ENCODE data around the gene FKBP11. TPM values are rescaled to one million over a fixed set of nuclear protein-coding genes. Genes with fewer than 3 reads are reported as not detected.

The FKBP11 gene
- total and polyA plus RNA-seq, 7 experiments from 2014 or later, result 40.3 to 83.7 (median 55.3) TPM

- H3K36me3 ChIP-seq (ENCODE audit: control insufficient read depth in 2 of 3, insufficient read depth in 3 of 3, low read length in 3 of 3), result peaks cover 0 to 53% (median 5%) of the 10 kb centered on the region in 3 experiments
- ChIA-PET POLR2A (interaction anchor here (1.0 to 2.2 kb wide), 2 partner anchors 34 to 84 kb away, joined by 7 read pairs; partner anchors contain the start of gene DDX23), CTCF (interaction anchor here (0.6 to 9.6 kb wide), 5 partner anchors 9 to 84 kb away, joined by 3 to 128 read pairs (median 4); partner anchors contain the start of genes ARF3, DDX23 and WNT1)
- H3K9me3 ChIP-seq (ENCODE audit: control insufficient read depth in 2 of 3, low read length in 3 of 3), result no peaks in the 10 kb centered on the region
- Mint-ChIP-seq H3K36me3 (peaks cover 0 to 20% (median 4%) of the 10 kb centered on the region in 5 donors), H3K9me3 (no peaks in the 10 kb centered on the region), H3K4me1 (peaks cover 12 to 31% (median 16%) of the 10 kb centered on the region in 7 donors), H3K4me3 (no peak overlapping the region), H3K27ac (peak overlapping the region in 4 of 9 donors; percentile 1 to 75 (median 50)), H3K27me3 (no peaks in the 10 kb centered on the region)
- no peaks in the 10 kb centered on the region for H3K27me3 ChIP-seq (ENCODE audit: control insufficient read depth in 2 of 2, insufficient read depth in 2 of 2, low read length in 2 of 2)
- no peak overlapping the region for H3K4me3 ChIP-seq (ENCODE audit: low read length)
- ATAC-seq, result no peak
- no peak for DNase-seq
- no peak overlapping the region for H3K27ac ChIP-seq (ENCODE audit: low read depth, low read length)
- peaks cover 6 to 33% of the 10 kb centered on the region in 2 donors for H3K4me1 ChIP-seq (ENCODE audit: control insufficient read depth in 2 of 2, insufficient read depth in 2 of 2, low read length in 2 of 2)
- intact Hi-C loops (cut with micrococcal nuclease), result loop anchor here in 1 of 2 donors (2.0 kb wide), 3 partner anchors 20 to 184 kb away; partner anchors contain the start of gene ARF3
Observed at GRCh38 chr12:48937170-48937569, 11.9 kb upstream of the FKBP11 start.

- ChIA-PET POLR2A (interaction anchor here (1.1 to 3.0 kb wide), 5 partner anchors 11 to 84 kb away, joined by 7 to 15 read pairs (median 9); partner anchors contain the start of genes DDX23 and FKBP11), CTCF (interaction anchor here (0.6 to 9.6 kb wide), 13 partner anchors 10 to 88 kb away, joined by 3 to 128 read pairs (median 3); partner anchors contain the start of genes DDX23, FKBP11, RND1 and WNT10B)
- Histone ChIP-seq H3K4me3 (ENCODE audit: low read length) (no peak overlapping the region), H3K27me3 (ENCODE audit: control insufficient read depth in 2 of 2, insufficient read depth in 2 of 2, low read length in 2 of 2) (no peaks in the 10 kb centered on the region), H3K36me3 (ENCODE audit: control insufficient read depth in 2 of 3, insufficient read depth in 3 of 3, low read length in 3 of 3) (peaks cover 0 to 52% (median 5%) of the 10 kb centered on the region in 3 experiments), H3K27ac (ENCODE audit: low read depth, low read length) (no peak overlapping the region), H3K9me3 (ENCODE audit: control insufficient read depth in 2 of 3, low read length in 3 of 3) (no peaks in the 10 kb centered on the region), H3K4me1 (ENCODE audit: control insufficient read depth in 2 of 2, insufficient read depth in 2 of 2, low read length in 2 of 2) (peaks cover 6 to 34% of the 10 kb centered on the region in 2 donors)
- H3K27me3 Mint-ChIP-seq, result no peaks in the 10 kb centered on the region
- peak; percentile 65 to 87 (median 77) for DNase-seq
- H3K36me3 Mint-ChIP-seq, result peaks cover 0 to 20% (median 4%) of the 10 kb centered on the region in 5 donors
- H3K27ac Mint-ChIP-seq, result peak overlapping the region; percentile 1 to 85 (median 68)
- H3K4me1 Mint-ChIP-seq, result peaks cover 12 to 31% (median 16%) of the 10 kb centered on the region in 7 donors
- peak; percentile 80 for ATAC-seq
- no peaks in the 10 kb centered on the region for H3K9me3 Mint-ChIP-seq
- no peak overlapping the region for H3K4me3 Mint-ChIP-seq
- intact Hi-C loops (cut with micrococcal nuclease), result loop anchor here (1.0 to 2.0 kb wide), 7 partner anchors 12 to 184 kb away; partner anchors contain the start of gene ARF3 (in 1 of the 2)
Observed at GRCh38 chr12:48936379-48936979, 11.2 kb upstream of the FKBP11 start.

GRCh38 chr12:48934312-48934706 is 9.0 kb upstream of the FKBP11 start:
- peaks cover 6 to 38% of the 10 kb centered on the region in 2 donors for H3K4me1 ChIP-seq (ENCODE audit: control insufficient read depth in 2 of 2, insufficient read depth in 2 of 2, low read length in 2 of 2)
- ChIA-PET POLR2A (interaction anchor here (1.3 to 3.0 kb wide), 4 partner anchors 11 to 82 kb away, joined by 4 to 18 read pairs (median 12); partner anchors contain the start of genes DDX23 and FKBP11), CTCF (interaction anchor here (0.7 to 9.6 kb wide), 10 partner anchors 9 to 81 kb away, joined by 3 to 128 read pairs (median 6); partner anchors contain the start of genes DDX23 and FKBP11)
- no peak overlapping the region for H3K4me3 ChIP-seq (ENCODE audit: low read length)
- peaks cover 0 to 38% (median 5%) of the 10 kb centered on the region in 3 experiments for H3K36me3 ChIP-seq (ENCODE audit: control insufficient read depth in 2 of 3, insufficient read depth in 3 of 3, low read length in 3 of 3)
- Mint-ChIP-seq H3K4me3 (peak overlapping the region in 4 of 10 donors; percentile 16 to 71 (median 34)), H3K9me3 (no peaks in the 10 kb centered on the region), H3K36me3 (peaks cover 5 to 25% (median 16%) of the 10 kb centered on the region in 5 donors), H3K27me3 (no peaks in the 10 kb centered on the region), H3K27ac (peak overlapping the region in 8 of 9 donors; percentile 20 to 92 (median 56)), H3K4me1 (peaks cover 7 to 31% (median 16%) of the 10 kb centered on the region in 7 donors)
- H3K27me3 ChIP-seq (ENCODE audit: control insufficient read depth in 2 of 2, insufficient read depth in 2 of 2, low read length in 2 of 2), result no peaks in the 10 kb centered on the region
- H3K9me3 ChIP-seq (ENCODE audit: control insufficient read depth in 2 of 3, low read length in 3 of 3), result no peaks in the 10 kb centered on the region
- no peak overlapping the region for H3K27ac ChIP-seq (ENCODE audit: low read depth, low read length)
- DNase-seq (no peak), ATAC-seq (no peak)
- intact Hi-C loops (cut with micrococcal nuclease), result loop anchor here (1.0 to 2.0 kb wide), 2 partner anchors 9 to 60 kb away; partner anchors contain the start of gene FKBP11 (in 1 of the 2)

GRCh38 chr12:48933664-48934311 is 8.5 kb upstream of the FKBP11 start:
- peak in 1 of 9 donors; percentile 27 for DNase-seq
- intact Hi-C loops (cut with micrococcal nuclease), result loop anchor here (1.0 to 2.0 kb wide), 2 partner anchors 8 to 61 kb away; partner anchors contain the start of gene FKBP11 (in 1 of the 2)
- peak overlapping the region in 8 of 9 donors; percentile 20 to 92 (median 56) for H3K27ac Mint-ChIP-seq
- Histone ChIP-seq H3K4me1 (ENCODE audit: control insufficient read depth in 2 of 2, insufficient read depth in 2 of 2, low read length in 2 of 2) (peaks cover 6 to 38% of the 10 kb centered on the region in 2 donors), H3K4me3 (ENCODE audit: low read length) (no peak overlapping the region), H3K9me3 (ENCODE audit: control insufficient read depth in 2 of 3, low read length in 3 of 3) (no peaks in the 10 kb centered on the region), H3K27ac (ENCODE audit: low read depth, low read length) (no peak overlapping the region), H3K36me3 (ENCODE audit: control insufficient read depth in 2 of 3, insufficient read depth in 3 of 3, low read length in 3 of 3) (peaks cover 0 to 33% (median 5%) of the 10 kb centered on the region in 3 experiments), H3K27me3 (ENCODE audit: control insufficient read depth in 2 of 2, insufficient read depth in 2 of 2, low read length in 2 of 2) (no peaks in the 10 kb centered on the region)
- peak overlapping the region in 3 of 10 donors; percentile 25 to 71 (median 70) for H3K4me3 Mint-ChIP-seq
- H3K9me3 Mint-ChIP-seq, result no peaks in the 10 kb centered on the region
- peak; percentile 84 for ATAC-seq
- CTCF ChIA-PET, result interaction anchor here (0.6 to 9.6 kb wide), 10 partner anchors 9 to 839 kb away, joined by 3 to 128 read pairs (median 4); partner anchors contain the start of gene FKBP11
- peaks cover 5 to 25% (median 16%) of the 10 kb centered on the region in 5 donors for H3K36me3 Mint-ChIP-seq
- peaks cover 7 to 31% (median 16%) of the 10 kb centered on the region in 7 donors for H3K4me1 Mint-ChIP-seq
- no peaks in the 10 kb centered on the region for H3K27me3 Mint-ChIP-seq
- POLR2A ChIA-PET, result interaction anchor here (1.3 to 3.0 kb wide), 4 partner anchors 10 to 81 kb away, joined by 4 to 18 read pairs (median 12); partner anchors contain the start of genes DDX23 and FKBP11

- Histone ChIP-seq H3K4me1 (ENCODE audit: control insufficient read depth in 2 of 2, insufficient read depth in 2 of 2, low read length in 2 of 2) (peaks cover 6 to 38% of the 10 kb centered on the region in 2 donors), H3K27me3 (ENCODE audit: control insufficient read depth in 2 of 2, insufficient read depth in 2 of 2, low read length in 2 of 2) (no peaks in the 10 kb centered on the region), H3K9me3 (ENCODE audit: control insufficient read depth in 2 of 3, low read length in 3 of 3) (no peaks in the 10 kb centered on the region), H3K4me3 (ENCODE audit: low read length) (no peak overlapping the region), H3K36me3 (ENCODE audit: control insufficient read depth in 2 of 3, insufficient read depth in 3 of 3, low read length in 3 of 3) (peaks cover 0 to 25% (median 5%) of the 10 kb centered on the region in 3 experiments), H3K27ac (ENCODE audit: low read depth, low read length) (no peak overlapping the region)
- intact Hi-C loops (cut with micrococcal nuclease), result no loop called here
- H3K9me3 Mint-ChIP-seq, result no peaks in the 10 kb centered on the region
- DNase-seq, result no peak
- peaks cover 5 to 25% (median 16%) of the 10 kb centered on the region in 5 donors for H3K36me3 Mint-ChIP-seq
- H3K27ac Mint-ChIP-seq, result peak overlapping the region in 6 of 9 donors; percentile 19 to 67 (median 48)
- peak overlapping the region in 1 of 10 donors; percentile 70 for H3K4me3 Mint-ChIP-seq
- ChIA-PET POLR2A (interaction anchor here (2.2 kb wide), 1 partner anchor 9 kb away, joined by 18 read pairs; the partner anchor contains the start of gene FKBP11), CTCF (interaction anchor here (0.8 to 9.6 kb wide), 5 partner anchors 15 to 80 kb away, joined by 3 to 128 read pairs (median 4); a partner anchor contains a TSS)
- H3K4me1 Mint-ChIP-seq, result peaks cover 5 to 31% (median 16%) of the 10 kb centered on the region in 7 donors
- no peak for ATAC-seq
- H3K27me3 Mint-ChIP-seq, result no peaks in the 10 kb centered on the region
Observed at GRCh38 chr12:48932878-48933277, 7.6 kb upstream of the FKBP11 start.
